HG03280 (cell line): ENCODE data around the gene OR1M1.
"Not testable (repeated sequence)": the region's sequence is repeated elsewhere in the genome, so short reads cannot be mapped to it uniquely, and the experiment has no call there.

Source experiments
- ATAC-seq: cut with Tn5 transposase; IDR thresholded peaks from one replicate; pipeline ENCODE4 v1.9.1; 2021; ENCODE audit warnings: mild to moderate bottlenecking, moderate library complexity; ENCODE audit not compliant: unreplicated experiment

OR1M1 gene, protein sequence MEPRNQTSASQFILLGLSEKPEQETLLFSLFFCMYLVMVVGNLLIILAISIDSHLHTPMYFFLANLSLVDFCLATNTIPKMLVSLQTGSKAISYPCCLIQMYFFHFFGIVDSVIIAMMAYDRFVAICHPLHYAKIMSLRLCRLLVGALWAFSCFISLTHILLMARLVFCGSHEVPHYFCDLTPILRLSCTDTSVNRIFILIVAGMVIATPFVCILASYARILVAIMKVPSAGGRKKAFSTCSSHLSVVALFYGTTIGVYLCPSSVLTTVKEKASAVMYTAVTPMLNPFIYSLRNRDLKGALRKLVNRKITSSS

DNA sequence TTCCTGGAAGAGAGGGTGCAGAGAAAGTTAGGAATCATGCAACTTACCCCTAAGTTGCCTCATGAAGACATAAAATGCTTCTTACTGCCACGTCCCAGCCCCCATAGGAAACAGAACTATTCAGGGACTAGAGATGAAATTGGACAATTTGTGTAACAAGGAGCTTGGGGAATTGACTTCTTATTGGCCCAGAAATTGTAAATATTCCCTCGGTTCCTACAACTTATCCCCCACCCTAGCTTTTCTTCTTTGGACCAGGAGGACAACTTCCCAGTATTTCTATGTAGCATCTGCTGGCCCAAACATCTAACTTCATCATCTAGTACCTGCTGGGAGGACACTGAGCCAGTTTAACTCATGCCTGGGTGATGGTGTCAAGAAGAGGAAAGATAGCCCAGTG lies at the start of gene OR1M1:
Gene OR1M1, plus strand, starts transcription at position 301 of the 400 bp plus-strand sequence. CDS start 6,184 bp downstream, outside the sequence.
- ATAC-seq = no peak

DNA sequence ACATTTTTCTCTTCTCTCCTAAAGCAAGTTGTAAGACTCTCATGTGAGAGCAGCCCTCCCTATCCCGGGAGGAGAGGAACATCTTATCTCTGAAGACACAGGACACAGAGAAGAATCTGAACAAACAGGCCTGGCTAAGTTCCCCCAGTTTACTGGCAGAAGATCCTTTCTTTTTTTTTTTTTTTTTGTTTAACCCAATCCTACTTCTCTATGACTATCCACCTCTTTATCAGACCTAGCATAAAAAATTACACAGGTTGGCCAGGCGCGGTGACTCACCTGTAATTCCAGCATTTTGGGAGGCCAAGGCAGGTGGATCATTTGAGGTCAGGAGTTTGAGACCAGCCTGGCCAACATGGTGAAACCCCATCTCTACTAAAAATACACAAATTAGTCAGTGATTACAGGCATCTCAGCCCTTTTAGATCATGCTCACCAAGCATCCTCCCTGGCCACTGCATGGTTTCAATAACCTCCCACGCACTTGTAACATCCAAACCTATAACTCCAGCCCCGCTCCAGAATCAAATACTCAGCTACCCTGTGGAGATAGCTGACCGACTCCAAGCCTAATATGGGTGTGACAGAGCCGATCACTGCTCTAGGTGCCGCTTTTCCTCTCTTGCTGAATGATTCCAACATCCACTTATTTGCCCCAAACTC lies 49.3 kb upstream of the OR1M1 start:
- ATAC-seq = no peak

DNA sequence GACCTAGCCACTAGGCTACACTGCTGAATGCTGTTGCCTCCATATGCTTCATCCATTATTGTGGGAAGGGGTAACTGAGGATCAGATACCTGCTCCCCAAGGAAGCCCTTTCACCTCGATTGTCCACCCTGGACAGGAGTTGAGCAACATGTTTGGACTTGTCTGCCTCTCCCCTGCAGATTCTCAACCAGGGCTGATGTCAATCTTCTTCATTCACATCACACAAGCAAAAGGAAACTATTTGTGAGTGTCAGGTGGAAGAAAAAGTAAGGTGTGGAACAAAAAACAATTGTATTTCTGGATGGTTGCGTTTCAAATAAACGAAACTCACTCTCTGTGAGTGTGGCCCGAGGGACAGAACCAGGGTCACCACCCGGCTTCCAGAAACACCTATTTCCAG lies 47.1 kb upstream of the OR1M1 start:
- no peak for ATAC-seq

DNA sequence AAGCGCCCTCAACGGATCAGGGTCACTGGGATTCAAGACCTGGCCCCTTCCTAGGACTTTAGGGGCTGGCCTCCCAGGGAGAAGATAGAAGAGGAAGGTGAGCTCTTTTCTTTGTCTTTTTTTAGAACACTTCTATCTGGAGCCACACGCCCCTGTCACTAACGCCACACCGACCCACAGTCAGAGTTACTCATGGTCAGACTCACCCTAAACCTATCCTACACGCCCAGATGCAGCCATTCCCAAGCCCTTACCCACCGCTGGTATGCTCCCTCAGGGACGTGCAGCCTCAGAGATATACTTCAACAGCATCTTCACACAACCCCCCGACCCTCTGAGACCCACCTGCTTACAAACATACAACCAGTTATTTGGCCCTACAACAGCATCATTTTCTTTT lies 46.7 kb upstream of the OR1M1 start:
- ATAC-seq = no peak

DNA sequence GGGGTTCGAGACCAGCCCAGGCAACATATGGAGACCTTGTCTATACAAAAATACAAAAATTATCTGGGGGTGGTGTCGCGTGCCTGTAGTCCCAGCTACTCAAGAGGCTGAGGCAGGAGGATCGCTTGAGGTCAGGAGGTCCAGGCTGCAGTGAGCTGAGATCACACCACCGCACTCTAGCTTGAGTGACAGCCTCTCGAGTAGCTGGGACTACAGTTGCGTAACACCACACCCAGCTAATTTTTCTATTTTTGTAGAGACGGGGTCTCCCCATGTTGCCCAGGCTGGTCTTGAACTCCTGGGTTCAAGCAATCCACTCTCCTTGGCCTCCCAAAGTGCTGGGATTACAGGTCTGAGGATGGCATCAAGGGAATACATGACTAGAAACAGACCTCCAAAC lies 45.8 kb upstream of the OR1M1 start:
- ATAC-seq = no peak

DNA sequence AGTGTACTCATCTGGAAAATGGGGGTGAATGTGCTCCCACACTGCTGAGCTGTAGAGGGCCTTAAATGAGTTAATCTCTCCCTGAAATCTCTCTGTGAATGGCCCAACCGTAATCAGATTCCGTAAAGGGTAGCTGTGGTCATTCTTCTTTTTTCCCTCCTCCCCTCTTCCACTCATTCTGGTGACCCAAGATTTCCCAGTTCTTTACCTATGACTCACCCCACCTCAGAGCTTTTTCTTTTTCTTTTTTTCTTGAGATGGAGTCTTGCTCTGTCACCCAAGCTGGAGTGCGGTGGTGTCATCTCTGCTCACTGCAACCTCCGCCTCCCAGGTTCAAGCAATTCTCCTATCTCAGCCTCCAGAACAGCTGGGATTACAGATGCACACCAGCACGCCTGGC lies 43.3 kb upstream of the OR1M1 start:
- ATAC-seq = no peak

DNA sequence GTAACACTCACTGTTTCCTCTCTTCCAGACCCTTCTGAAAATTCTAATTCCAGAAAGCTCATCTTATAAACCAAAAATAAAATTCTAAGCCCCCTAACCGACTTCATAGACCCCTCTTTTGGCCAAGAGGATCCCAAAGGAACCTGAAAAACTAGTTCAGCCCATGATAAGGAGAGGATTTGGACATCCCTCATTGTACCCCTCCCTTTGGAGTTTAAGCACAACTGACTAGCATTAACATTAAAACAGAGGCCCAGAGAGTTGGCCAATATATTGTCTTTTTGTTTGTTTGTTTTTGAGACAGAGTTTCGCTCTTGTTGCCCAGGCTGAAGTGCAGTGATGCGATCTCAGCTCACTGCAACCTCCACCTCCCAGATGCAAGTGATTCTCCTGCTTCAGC lies 42.4 kb upstream of the OR1M1 start:
- no peak for ATAC-seq

DNA sequence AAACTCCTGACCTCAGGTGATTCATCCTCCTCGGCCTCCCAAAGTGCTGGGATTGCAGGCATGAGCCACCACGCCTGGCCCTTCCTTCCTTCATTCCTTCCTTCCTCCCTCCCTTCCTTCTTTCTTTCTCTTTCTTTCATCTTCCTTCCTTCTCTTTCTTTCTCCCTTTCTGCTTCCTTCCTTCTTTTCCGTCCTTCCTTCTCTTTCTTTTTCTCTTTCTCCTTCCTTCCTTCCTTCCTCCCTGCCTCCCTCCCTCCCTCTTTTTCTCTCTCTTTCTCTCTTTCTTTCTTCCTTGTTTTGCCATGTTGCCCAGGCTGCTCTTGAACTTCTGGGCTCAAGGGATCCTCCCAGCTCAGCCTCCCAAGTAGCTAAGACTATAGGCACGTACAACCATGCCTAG lies 40.2 kb upstream of the OR1M1 start:
- no peak for ATAC-seq

DNA sequence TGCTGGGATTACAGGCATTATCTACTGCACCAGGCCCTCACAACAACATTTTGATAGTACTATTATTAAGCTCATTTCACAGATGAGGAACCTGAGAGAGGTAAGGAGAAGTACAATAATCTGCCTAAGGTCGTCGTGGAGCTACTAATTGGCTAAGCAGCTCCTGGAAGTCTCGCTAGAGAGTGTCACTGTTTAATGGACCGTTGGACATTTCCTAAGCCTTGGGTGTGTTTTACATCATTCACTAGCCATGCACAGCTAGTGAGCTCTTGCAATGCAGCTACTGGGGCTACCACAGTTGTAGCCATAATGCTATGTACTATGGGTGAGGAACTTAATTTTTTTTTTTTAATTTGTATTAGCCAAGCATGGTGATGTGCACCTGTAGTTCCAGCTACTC lies 34.0 kb upstream of the OR1M1 start:
- no peak for ATAC-seq

DNA sequence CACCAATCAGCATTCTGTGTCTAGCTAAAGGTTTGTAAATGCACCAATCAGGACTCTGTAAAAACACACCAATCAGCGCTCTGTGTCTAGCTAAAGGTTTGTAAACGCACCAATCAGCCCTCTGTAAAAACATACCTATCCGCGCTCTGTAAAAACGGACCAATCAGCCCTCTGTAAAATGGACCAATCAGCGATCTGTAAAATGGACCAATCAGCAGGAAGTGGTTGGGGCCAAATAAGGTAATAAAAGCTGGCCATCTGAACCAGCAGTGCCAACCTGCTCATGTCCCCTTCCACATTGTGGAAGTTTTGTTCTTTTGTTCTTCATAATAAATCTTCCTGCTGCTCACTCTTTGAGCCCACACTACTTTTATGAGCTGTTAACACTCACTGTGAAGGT lies 33.2 kb upstream of the OR1M1 start:
- not testable (repeated sequence) for ATAC-seq

DNA sequence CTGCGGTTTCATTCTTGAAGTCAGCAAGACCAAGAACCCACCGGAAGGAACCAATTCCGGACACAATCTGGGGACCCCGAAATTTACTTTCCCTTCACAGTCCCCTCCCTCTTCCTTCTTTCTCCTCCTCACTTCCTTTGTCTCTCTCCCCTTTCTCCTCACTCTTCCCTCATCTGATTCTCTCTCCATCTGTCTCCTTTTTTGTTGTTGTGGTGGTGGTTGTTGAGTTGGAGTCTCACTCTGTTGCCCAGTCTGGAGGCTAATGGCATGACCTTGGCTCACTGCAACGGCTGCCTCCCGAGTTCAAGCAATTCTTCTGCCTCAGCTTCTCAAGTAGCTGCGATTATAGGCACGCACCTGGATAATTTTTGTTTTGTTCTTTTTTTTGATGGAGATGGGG lies 32.7 kb upstream of the OR1M1 start:
- ATAC-seq = no peak

DNA sequence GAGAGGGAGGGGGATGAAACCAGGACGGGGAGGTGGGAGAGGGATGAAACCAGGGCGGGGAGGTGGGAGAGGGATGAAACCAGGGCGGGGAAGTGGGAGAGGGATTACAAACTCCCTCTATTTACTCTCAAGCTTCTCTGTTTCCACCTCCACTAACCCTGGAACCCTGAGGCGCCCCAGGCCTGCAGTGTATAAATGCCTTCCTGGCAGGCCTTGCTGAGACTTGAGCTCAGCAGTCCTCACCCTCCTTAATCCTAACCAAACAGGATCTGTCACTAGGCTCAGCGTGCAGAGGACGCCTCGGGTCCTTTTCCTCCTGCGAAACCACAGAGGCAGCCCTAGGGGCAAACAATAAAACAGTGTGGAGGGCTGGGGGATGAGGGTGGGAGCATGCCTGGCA lies 32.1 kb upstream of the OR1M1 start:
- ATAC-seq = no peak

DNA sequence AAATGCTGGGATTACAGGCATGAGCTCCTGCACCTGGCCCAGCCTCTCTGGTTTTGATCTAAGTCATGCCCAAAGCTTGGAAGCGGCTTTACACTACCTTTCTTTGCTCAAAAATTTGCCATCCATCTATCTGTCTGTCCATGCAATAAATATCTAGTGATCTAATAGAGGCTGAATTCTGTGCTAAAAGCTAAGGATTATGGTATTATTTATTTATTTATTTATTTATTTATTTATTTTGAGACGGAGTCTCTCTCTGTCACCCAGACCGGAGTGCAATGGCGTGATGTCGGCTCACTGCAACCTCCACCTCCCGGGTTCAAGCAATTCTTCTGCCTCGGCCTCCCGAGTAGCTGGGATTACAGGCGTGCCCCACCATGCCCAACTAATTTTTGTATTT lies 30.7 kb upstream of the OR1M1 start:
- not testable (repeated sequence) for ATAC-seq

DNA sequence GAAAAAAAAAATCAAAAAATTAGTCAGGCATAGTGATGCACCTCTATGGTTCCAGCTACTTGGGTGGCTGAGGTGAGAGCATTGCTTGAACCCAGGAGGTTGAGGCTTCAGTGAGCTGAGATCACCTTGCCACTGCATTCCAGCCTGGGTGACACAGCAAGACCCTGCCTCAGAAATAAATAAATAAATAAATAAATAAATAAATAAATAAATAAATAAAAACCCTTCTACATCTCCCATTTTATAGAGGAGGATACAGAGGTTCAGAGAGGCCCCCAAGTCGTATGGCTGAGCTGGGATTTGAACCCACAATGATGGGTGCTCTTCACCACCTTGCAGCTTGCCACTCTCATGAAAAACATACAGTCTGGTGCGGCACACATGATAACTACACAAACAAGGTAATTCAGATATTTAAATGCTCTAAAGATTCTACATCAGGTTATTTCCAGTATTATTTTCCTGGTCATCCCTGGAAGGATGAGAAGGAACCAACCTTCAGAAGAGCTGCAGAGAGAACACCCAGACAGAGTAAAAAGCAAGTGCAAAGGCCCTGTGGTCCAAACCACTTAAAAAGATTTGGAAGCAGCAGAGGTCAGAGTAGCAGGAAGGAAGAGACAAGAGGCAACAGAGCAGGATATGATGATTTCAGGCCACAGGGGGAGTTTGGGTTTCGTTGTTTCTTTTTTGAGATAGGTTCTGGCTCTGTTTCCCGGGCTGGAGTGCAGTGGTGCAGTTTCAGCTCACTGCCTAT lies 29.2 kb upstream of the OR1M1 start:
- no peak for ATAC-seq

DNA sequence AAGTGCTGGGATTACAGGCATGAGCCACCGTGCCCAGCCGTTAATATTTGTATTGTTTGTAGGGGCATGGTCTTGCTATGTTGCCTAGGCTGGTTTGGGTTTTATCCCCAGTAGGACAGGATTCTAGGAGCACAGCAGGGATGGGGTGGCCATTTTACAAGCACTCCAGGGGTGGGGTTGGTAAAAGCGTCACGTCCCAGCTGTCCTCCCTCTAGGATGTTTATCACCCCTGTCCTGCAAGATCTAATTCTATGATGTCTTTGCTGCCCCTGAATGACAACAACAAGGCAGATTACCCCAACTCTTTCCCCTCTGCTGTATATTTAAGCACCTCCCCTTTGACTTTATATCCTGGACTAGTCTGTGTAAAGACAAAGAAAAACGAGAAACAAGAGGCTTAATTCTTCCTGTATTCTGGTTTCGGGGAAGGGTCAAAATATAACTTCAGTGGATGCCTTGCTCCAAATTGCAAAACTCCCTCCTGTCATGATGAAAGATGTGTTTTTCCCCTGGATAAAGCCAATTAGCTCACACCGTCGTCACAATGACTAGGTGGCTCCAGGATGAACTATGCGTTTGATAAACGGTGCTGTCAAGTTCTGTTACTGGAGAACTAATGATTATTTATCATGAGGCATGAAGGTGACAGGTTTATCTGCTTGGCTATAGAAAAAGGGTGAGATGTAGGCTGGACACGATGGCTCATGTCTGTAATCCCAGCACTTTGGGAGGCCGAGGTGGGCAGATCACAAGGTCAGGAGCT lies 27.8 kb upstream of the OR1M1 start:
- no peak for ATAC-seq

DNA sequence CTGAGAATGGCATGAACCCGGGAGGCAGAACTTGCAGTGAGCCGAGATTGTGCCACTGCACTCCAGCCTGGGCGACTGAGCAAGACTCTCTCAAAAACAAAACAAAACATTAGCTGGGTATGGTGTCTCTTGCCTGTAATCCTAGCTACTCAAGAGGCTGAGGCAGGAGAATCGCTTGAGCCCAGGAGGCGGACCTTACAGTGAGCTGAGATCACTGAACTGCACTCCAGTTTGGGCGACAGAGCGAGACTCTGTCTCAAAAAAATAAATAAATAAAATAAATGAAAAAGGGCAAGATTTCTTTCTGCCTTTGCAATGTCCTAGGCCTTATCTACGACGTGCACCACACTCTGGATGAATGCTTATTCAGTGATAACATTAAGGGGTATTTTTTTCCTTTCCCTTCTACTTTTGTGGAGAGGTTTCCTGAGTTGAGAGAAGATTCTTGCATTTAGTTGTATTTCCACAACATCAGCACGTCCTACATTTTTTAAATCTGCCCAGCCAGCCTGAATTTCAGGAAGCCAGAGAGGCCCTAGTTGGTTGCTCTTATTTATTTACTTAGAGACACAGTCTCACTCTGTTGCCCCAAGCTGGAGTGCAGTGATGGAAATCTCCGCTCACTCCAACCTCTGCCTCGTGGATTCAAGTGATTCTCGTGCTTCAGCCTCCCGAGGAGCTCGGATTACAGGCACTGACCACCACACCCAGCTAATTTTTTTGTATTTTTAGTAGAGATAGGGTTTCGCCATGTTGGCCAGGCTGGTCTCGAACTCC lies 26.1 kb upstream of the OR1M1 start:
- ATAC-seq = no peak

DNA sequence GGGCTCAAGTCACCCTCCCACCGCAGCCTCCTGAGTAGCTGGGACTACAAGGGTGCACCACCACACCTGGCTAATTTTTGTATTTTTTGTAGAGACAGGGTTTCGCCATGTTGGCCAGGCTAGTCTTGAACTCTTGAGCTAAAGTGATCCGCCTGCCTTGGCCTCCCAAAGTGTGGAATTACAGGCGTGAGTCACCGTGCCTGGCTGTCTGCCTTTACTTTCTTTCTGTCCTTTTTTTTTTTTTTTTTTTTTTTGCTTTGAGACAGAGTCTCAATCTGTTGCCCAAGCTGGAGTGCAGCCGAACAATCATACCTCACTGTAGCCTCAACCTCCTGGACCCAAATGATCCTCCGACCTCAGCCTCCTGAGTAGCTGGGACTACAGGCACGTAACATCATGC lies 25.0 kb upstream of the OR1M1 start:
- ATAC-seq = no peak

DNA sequence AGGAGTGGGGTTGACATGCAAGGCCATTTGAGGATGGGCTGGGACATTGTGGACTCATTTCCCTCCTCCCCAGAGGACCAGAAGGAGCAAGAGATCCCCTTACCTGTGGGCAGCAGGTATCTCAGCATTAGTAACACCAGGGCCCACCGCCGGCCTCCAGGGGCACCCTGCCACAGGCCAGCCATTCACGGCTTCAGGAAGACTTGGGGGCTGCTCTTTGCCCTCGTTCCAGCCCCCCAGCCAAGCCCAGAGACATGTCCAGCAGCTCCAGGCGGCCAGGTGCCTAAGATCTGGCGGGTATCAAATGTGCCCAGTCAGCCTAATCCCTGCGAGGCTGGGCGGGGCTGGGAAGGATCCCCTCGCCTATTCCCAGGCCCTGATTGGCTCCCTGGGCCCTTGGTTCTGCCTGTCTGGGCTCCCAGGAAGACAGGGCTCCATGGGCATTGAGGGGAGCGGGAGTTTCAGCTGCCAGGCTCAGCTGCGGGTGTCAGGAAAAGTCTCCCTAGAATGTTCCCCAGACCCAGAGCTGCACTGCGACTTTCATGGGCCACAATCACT lies 21.3 kb upstream of the OR1M1 start:
- ATAC-seq = no peak

DNA sequence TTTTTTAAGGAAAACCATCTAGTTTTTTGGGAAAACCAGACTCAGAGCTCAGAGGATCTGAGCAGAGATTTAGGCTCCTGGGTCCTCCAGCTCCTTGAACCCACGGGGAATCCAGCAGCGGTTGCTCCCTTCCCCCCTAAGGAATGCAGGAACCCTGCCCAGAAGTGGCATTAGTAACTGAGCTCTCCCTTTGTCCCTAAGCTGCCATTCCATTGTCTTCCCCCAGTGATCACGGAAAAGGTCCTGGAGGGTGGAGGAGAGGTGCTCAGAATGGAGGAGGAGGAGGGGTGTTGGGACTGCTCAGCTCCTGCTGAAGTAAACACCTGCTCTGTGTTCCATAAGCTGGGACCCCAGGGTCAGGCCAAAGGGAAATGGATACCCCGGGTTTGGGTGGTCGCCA lies 16.8 kb upstream of the OR1M1 start:
- ATAC-seq = no peak

DNA sequence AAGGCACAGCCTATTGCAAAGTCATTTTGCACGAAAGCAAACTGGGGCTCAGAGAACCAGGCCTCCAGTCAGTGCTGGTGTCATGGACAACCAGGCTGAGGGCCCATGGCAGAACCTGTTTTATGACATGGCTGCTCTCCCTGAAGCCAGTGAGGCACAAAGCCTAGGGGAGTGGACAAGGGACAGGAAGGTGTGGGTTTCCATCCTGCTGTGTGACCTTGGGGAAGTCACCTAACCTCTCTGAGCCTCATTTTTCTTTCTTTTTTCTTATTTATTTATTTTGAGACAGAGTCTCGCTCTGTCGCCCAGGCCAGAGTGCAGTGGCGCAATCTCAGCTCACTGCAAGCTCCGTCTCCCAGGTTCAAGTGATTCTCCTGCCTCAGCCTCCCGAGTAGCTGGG lies 15.1 kb upstream of the OR1M1 start:
- not testable (repeated sequence) for ATAC-seq
